ENCODE results near the gene CACNA1I. TPM values are rescaled to one million over a fixed set of nuclear protein-coding genes. Genes with fewer than 3 reads are reported as not detected.
"Not testable (repeated sequence)": the region's sequence is repeated elsewhere in the genome, so short reads cannot be mapped to it uniquely, and the experiment has no call there.

CACNA1I gene
- total RNA-seq, 1 donor from 2014 or later, result 0.03 TPM

DNA sequence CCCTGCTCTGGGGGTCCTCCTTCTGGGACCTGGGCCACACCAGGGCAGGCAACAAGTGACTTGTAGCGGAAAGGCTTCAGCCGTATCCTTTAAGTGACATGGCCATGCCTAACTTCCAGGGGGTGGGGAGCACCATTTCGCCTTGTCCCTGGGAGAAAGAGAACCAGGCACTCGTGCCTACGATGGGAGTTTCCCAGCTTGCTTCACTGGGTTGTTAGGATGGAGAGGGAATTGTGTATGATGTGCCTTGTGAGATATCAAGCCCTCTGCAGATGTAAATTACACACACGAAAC is 151.4 kb downstream of the CACNA1I start:
- intact Hi-C loops (cut with DNase I), result no loop called here
- peak; percentile 38 for DNase-seq (ENCODE audit: low spot score)

DNA sequence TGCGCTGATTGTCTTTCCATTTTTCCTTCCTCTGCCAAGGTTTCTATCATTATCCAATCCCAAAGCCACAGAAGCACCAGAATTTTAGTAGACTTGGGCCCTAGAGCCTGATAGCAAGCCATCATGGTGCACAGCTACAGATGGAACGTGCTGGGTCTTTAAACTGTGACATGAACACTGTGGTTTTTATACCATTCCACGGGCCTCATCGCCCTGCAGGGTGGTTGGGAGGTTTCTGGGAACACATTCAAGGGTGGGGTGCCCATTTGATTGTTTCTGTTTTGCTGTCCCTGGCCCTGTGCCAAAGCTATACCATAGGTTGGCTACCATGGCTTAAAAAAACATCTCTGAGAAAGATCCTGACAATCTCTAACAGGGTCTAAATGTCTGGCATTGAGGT is 151.9 kb downstream of the CACNA1I start:
- no peak for DNase-seq (ENCODE audit: low spot score)
- intact Hi-C loops (cut with DNase I), result no loop called here

DNA sequence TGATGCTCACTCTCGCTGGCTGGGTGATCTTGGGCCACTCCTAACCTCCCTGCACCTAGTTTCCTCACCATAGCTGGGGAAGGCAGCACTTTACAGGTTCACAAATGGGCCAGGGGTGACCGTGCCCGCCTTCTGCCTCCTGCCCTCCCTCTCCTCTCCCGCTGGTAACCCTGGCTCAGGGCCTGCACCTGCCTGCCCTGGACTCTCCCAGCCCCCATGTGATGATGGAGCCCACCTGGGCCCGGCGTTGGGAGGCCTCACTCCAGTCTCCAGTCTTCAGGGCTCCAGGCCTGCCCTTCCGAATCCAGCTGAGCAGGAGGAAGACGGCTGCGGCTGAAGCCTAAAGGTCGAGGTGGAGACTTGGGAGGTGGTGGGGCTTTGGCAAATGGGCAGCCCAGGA is 152.9 kb downstream of the CACNA1I start:
- intact Hi-C loops (cut with DNase I), result no loop called here
- peak; percentile 20 for DNase-seq (ENCODE audit: low spot score)

DNA sequence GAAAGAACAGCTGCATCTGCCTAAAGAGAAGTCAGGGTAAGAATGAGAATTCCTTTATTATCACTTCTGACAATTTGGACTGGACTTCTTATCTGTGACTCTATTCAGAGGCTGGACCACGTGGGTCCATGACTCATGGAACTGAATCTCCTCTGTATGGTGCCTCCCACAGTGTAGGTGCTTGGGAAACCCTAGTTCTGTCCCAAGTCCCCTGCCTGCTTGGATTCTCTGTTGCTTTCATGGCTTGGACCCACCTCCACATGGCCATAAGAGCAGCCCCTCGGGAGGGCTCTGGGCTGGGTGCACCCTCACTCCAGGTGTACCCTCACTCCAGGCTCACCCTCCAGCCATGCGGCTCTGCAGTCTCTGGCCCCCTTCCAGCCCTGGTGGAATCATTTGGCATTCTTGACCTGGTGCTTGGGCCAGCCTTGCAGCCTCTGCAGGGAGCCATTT is 153.4 kb downstream of the CACNA1I start:
- DNase-seq (ENCODE audit: low spot score), result peak; percentile 55
- intact Hi-C loops (cut with DNase I), result no loop called here

DNA sequence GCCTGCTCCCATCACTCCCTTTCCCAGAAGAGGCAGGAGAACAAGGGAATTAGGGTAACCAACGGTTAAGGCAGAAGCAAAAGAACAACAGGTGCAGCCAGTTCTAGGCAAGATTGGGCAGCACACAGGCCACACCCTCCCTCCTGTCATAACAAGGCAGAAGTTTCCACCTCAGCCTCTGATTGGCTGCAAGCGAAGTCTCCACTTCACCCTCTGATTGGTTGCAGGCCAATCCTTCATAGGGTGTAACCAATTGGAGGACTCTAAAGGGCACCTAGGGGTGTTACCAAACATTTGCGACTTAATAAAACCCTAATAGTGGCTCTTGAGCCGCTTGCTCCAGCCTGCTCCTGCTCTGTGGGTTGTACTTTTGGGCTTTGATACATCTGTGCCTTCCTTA is 153.8 kb downstream of the CACNA1I start:
- DNase-seq (ENCODE audit: low spot score), result no peak
- intact Hi-C loops (cut with DNase I), result no loop called here

DNA sequence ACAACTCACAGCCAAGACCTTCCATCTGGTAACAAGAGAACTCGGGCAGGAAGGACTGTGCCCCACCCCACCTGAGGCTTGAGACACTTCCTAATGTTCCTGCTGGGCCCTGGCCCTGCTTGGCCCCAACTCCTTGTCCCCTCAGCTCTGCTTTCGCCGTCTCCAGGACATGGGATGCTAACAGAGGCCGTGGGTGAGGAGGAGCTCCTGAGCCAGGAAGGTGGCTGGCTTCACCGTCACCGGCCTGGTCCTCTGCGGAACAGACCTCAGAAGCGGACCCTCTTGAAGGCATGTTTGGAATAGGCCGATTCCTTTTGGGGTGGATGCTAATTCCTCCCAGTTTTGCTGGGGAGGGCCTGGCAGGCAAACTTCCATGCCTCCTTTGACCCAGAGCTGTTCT is 154.3 kb downstream of the CACNA1I start:
- intact Hi-C loops (cut with DNase I), result no loop called here
- peak; percentile 22 for DNase-seq (ENCODE audit: low spot score)

DNA sequence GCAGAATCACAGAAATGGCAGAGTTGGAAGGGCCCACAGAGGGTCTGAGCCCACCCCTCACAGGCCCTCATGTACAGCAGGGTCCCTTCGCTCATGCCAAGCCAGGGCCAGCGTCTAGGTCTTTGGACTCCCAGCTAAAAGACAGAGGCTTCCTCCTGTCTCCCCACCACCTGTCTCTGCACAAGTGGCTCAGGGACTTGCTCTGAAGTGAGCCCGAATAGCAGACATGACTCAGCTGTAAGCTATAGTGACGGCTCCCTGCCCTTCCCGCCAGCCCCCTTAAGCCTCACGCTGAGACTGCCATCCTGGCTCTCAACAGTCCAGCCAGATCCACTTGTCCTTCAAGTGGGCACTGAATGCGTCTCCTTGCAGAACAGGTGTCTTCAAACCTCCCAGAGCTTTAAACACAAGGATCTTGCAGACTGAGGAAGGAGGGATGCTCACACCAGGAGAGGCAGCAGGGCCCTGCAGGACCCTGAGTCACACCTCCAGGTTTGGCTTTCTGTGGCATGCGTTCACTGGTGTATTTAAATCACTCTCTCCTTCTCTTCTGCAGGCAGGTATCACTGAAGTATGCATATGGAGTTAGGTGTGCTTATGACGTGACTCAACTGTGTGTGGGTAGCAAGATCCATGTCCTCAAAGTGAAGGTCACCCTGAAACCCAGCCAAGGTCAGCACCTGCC is 154.9 kb downstream of the CACNA1I start:
- intact Hi-C loops (cut with DNase I), result no loop called here
- DNase-seq (ENCODE audit: low spot score), result peak; percentile 41

DNA sequence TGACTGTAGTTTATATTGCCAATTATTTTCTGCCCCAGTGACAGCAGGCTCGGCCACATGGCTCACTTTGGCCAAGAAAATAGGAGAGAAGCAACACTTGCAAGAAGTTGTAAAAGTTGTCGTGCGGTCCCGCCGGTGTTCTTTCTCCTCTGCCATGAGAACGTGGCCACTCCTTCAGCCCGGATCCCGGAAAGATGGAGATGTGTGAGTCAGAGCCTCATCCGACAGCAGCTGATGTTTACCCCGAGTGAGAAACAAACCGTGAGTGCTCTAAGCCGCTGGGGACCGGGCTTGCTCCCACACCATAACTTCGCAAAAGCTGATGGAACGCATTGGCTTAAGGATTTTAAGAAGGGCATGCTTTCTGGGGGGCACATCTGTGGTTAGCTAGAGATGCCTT is 157.0 kb downstream of the CACNA1I start:
- peak; percentile 49 for DNase-seq (ENCODE audit: low spot score)
- intact Hi-C loops (cut with DNase I), result no loop called here

DNA sequence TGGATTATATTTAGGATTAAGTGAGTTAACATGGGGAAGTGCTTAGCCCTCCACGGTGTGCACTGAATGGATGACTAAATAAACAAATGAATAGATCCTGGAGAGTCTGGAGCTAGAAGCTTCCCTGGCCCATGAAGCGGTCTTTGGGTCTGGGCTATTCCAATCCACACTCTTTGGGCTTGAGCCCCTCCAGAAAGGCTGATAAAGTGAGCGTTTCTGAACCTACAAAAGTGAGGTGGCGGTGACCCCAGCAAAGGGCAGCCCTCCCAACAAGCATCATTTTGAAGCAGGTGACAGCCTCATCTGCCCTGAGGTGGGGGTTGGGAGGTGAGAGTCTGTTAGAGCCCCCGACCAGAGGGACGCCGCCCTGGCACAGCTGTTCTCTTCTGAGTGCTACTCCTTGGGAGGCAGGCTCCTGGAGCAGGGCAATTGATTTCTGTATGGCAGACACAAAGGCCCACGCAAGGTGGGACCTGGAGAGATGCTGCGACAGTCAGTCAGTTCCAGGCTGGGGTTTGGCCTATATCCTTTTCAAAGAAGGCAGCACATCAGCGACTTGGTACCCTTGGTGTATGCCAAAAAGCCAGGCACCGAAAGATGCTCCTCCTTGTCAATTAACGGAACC is 157.8 kb downstream of the CACNA1I start:
- peak; percentile 54 for DNase-seq (ENCODE audit: low spot score)
- intact Hi-C loops (cut with DNase I), result no loop called here

DNA sequence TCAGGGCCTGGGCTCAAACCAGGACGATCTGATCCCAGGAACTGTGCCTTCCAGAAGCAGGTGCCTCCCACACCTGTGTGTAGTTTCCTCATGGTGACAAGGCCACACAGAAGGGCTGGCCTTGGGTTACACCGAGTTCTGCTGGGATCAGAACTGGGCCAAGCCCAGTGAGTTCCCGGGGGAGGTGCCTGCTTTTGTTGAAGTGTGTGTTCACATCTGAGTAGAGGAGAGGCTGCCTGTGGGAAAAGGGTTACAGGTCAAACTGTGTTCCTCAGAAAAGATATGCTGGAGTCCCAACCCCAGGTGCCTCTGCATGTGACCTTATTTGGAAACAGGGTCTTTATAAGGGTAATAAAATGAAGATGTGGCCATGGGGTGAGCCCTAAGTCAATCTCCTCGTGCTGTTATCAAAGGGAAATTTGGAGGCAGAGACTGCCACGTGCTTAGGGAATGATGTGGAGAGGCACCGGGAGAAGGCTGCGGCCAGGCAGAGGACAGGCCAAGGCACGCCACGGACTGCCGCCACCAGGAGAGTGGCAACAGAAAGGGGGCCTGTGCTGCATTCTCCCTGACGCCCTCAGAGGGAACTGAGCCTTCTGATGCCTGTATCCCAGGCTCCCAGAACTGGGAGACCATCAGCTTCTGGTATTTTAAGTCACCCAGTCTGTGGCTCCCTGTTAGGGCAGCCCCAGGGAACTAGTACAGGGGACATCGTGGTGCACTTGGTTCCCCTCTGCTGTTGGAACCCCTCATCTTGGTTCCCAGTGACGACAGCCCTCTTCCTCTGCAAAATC is 158.8 kb downstream of the CACNA1I start:
- intact Hi-C loops (cut with DNase I), result no loop called here

DNA sequence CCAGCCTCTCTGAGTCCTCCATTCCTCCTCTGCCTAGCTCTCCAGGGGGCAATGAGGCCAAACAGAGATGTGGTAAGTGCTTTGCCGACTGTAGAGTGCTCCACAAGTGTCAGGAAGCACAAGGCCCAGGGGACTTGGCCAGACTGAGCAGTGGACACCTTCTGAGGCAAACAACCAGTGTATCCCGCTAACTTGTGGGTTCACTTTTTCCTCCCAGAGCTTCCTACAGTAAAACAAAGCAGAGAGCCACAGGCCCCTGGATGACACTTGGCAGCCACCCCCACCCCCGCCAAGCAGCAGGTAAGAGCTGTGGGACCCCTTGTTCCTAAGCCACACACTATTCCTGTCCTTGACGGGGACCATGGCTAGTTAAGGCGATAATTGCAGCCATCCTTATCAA is 160.9 kb downstream of the CACNA1I start:
- intact Hi-C loops (cut with DNase I), result no loop called here
- DNase-seq (ENCODE audit: low spot score), result no peak

More for the DNA sequence above, 158.8 kb downstream of the CACNA1I start:
- DNase-seq (ENCODE audit: low spot score), result peak; percentile 39

DNA sequence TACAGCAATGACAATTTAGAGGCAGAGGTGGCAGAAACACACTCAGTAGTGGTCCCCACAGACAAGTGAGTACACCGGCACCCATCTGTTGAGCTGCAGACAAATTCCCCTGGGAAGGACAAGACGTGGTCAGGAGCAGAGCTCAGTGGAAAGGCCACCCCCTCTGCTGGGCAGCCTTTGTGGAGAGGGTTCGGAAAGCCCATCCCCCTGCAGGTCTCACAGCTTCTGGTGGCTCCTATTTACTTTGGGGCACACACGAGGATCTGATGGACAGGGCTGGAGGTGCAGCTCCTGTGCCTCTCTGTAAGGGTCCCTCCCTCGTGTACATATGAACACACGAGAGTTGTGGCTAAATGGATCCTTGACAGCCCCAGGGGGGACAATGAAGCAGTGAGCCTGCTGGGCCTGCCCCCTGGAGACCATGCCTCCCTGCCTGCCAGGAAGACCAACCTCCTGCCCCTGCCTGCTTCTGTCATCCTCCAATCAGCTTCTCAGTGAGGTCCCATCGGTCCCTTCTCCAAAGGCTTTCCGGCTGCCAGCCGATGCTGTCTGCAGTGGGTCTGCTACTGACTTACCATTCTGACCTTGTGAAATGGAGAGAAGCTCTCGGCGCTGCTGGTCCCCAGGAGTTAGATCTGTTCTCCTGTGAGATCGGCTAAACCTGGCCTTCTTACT is 161.5 kb downstream of the CACNA1I start:
- intact Hi-C loops (cut with DNase I), result no loop called here
- no peak for DNase-seq (ENCODE audit: low spot score)

DNA sequence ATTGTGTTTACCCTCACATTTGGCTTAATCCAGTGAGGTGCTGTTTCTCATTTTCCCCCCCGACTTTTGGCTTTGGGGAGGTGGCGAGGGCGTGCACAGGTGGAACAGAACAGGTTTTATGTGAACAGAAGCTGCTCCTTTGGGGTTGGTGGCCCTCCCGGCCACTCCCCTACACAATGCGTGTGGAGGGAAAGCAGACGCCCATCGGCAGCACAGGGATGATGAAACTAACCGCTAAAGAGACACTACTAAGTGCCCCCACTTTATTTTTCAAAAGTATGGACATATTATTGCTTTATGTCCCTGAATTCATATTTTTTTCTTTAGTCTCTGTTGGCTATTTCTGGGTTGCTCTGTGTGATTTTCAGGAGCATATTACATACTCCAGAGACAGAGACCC is 162.1 kb downstream of the CACNA1I start:
- DNase-seq (ENCODE audit: low spot score), result no peak
- intact Hi-C loops (cut with DNase I), result no loop called here

DNA sequence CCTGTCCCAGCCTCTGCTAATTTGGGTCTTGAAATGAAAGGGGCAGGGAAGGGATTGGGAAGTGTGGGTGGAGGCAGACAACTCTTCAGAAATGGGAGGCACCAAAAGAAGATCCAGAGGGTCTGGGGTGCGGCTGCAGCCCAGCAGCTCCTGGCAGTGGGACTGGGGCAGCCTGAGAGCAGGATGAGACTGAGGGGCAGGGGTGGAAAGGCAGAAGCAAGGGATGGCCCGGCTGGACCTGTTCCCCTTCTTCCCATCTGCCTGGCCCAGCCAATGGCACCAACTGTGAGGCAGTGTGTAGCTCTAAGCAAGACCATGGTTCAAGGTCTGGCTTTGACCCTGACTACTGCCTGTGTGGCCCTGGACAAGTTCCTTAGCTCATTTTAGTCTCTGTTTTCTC is 162.6 kb downstream of the CACNA1I start:
- DNase-seq (ENCODE audit: low spot score), result no peak
- intact Hi-C loops (cut with DNase I), result no loop called here

DNA sequence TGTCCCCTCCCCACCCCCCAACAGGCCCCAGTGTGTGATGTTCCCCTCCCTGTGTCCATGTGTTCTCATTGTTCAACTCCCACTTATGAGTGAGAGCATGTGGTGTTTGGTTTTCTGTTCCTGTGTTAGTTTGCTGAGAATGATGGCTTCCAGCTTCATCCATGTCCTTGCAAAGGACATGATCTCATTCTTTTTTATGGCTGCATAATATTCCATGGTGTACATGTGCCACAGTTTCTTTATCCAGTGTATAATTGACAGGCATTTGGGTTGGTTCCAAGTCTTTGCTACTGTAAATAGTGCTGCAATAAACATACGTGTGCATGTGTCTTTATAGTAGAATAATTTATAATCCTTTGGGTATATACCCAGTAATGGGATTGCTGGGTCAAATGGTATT is 163.5 kb downstream of the CACNA1I start:
- intact Hi-C loops (cut with DNase I), result not testable (repeated sequence)

DNA sequence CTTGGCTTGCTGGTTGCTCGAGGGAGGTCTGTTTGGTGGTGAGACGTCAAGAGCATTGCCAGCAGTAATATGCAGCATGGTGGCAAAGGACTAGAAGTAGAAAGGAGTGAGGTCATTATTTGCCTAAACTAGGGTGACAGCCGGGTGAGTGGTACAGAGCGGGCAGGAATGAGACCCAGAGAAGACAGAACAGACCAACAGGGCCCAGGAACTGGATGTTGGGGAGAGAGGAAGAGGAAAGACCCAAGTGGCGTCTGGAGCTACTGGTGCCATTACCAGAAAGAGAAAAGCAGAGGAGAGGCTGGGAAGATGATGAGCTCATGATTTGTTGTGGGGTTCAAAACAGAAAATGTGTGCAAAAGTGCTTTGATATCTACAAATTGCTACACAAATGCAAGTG is 164.3 kb downstream of the CACNA1I start:
- intact Hi-C loops (cut with DNase I), result no loop called here
- DNase-seq (ENCODE audit: low spot score), result no peak

More for the DNA sequence above, 163.5 kb downstream of the CACNA1I start:
- DNase-seq (ENCODE audit: low spot score), result not testable (repeated sequence)

DNA sequence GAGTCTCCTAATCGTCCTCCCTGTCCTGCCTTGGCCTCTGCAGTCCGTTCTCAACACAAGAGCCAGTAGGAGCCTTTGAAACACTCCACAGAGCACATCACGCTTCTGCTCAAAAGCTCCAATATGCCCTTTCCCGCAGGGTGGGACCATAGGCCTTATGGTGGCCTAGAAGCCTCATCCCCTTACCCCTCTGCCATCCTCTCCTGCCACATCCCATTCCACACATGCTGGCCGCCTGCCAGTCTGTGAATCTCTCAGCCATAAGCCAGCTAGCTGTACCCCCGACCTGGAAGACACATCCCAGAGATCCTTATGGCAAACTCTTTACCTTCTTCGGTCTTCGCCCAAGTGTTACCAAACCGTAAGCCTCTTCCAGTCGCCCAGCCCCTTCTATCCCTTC is 165.2 kb downstream of the CACNA1I start:
- intact Hi-C loops (cut with DNase I), result no loop called here

DNA sequence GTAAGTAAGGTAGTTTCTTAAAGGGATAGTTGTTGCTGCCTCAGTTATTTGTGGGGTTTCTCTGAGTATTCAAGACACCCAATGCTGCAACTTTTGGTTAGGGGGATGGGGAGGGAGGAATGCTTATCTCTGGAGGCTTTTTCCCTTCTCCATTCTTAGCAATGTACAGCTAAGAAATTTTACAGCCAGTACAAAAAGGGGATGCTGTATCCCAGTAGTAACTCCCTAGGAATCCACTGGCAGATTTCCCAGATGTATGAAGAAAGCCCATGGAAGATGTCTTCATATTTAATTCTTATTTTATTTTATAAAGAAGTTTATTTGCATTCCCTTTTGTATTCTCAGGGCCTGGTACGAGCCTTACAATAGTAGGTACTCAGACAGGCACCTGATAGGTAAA is 168.2 kb downstream of the CACNA1I start:
- no peak for DNase-seq (ENCODE audit: low spot score)
- intact Hi-C loops (cut with DNase I), result no loop called here

More for the DNA sequence above, 165.2 kb downstream of the CACNA1I start:
- no peak for DNase-seq (ENCODE audit: low spot score)

Measured in cardiac septum (tissue), 1 donor.